DMS53 treated with DMSO at 0.1 percent for 48 hours (cell line): Measurements from ENCODE around the gene CCER1.

Experiments
- DNase-seq: peaks from one replicate; lab custom pipeline; 2025; ENCODE audit not compliant: unreplicated experiment; lab: John Stamatoyannopoulos, UW

Gene CCER1

DNA sequence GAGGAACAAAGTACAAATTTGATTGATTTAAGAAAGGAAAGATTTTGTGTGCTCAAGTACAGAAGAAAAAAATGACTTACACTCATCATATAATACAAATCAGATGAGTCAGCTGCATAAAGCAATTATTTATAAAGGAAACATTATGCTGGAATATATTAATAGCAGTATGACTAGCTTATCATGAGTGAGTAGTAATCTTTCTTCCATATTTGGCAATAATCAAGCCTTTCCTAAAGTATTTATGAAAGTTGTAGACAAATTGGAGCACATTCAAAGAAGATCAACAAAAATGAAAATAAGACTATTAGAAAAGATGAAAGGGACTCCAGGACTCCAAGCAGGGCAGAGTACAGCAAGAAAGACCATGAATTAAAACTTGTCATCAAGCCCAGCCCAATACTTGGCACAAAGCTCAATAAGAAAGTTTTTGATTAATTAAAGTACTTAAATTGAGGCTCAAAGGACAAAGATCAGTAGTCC is 32.8 kb downstream of the CCER1 start:
- DNase-seq: no peak

DNA sequence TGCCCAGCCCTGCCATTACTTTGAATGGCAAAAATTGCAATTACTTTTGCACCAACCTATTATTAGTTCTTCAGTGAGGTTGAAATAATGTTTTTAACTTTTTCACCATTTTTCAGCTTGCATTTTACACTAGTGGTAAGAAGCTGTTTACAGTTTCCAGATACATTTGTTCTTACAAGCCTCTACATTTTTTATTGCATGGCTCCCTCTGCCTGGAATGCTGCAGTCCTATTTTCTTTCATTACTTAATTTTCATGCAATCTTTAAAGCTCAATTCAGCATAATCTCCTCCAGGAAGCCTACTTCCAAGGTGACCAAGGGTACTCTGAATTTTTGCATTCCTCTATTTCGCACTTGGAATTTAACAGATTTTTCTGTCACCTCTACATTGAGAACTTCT is 33.4 kb downstream of the CCER1 start:
- DNase-seq: no peak

DNA sequence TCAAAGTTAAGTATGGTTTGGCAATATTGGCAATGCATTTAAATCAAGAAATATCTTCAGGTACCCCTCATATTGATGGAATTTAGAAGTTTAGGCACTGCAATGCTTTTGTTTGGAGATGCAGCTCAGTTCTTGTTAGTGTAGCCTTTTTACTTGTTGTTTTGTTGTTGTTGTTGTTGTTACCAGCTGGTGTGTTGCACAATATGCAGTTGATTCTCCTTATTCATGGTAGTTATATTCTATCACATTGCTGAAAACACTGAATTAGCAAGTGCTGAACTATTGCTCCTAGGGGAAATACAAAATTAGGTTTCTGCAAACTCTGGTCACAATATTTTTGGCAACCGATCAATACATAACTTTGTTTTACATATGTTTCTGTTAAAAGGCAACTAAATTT is 34.8 kb downstream of the CCER1 start:
- DNase-seq: no peak

DNA sequence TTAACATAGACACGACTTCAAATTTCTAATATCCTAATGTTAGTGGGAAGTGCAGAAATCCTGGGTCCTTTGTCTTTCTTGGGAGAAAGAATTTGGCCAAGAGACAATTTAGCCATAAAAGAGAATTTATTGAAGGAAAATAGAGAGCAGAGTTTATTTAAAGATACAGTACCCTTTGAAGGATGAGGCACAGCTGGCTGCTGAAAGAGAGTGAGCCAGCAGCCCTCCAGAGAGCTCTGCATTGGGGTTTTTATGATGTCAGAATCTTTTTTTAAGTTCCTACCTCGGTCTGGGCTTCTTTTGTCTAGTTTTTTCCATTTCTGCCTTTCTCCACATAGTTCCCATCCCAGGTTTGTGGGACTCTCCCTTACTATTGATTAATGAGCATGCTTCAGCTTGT is 37.5 kb downstream of the CCER1 start:
- DNase-seq: no peak

DNA sequence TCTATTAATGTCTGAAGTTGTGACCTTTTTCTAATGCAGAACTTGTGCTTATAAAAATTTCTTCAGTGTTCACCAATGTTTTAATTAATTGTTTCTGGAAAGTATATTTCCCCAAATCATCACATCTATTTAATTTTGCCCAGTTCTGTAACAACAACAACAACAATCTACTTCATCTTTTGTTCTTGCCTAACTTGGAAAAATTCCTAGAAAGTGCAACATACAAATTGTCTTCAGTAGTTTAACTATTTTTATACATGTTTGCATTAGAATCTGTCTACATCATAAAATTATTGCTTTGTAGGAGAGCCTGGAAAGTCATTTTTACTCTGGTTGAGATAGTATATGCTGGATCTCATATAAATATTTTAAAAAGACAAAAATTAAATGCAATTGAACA is 38.5 kb downstream of the CCER1 start:
- DNase-seq: no peak

DNA sequence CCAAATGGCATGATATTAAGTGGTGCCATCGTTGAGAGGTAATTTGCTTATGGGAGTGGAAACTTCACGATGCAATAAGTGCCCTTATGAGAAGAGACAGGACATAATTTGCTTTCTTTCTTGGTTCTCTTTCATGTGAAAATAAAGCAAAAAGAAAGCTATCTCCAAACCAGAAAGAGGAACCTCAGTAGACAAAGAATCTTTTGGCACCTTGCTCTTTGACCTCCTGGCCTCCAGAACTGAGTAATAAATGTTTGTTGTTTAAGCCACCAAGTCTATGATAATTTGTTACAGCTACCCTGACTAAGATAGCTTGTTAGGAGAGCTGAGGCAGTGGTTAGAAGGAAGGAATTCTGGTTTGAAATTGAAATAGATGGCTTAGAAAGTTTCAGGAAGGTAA is 39.6 kb downstream of the CCER1 start:
- no peak for DNase-seq

DNA sequence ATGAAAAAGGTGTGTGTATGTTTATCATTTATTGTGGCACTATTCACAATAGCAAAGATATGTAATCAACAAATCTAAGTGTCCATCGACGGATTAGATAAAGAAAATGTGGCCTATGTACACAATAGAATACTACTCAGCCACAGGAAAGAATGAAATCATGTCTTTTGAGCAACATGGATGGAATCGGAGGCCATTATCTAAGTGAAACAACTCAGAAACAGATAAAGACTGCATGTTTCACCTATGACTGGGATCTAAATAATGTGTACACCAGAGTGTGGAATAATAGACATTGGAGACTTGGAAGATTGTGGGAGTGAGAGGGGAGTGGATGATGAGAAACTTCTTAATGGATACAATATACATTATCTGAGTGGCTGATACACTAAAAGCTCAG is 44.0 kb downstream of the CCER1 start:
- DNase-seq: no peak

DNA sequence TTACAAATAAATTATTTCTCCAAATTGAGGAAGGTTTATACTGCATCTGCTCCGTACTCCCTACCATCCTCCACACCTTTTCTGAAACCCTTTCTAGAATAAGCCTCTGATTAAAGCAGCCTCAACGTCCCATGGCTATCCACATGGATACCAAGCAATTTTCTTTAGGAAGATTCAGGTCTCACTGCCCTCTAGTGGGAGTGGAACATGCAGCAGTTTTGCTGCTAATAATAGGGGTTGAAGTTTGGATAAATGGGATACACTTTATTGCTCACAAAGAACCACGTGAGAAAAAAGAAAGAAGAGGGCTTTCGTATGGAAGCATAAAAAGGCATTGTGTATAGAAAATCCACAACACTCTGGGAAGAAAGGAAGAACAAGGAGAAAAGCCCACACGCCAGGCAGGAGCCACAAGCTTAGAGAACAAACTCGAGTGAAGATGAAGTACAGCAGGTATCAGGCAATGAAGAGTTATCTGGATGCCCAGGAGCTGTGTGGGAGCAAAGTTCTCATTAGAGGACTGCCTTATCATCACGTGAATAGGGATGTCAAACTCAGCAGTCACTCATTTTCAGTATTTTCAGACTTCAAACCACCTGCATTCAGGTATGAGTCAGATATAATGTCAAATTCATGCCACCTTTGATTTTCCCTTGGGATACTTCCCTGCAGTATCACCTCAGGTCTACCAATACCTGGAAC is 45.8 kb downstream of the CCER1 start:
- peak; percentile 74 for DNase-seq

DNA sequence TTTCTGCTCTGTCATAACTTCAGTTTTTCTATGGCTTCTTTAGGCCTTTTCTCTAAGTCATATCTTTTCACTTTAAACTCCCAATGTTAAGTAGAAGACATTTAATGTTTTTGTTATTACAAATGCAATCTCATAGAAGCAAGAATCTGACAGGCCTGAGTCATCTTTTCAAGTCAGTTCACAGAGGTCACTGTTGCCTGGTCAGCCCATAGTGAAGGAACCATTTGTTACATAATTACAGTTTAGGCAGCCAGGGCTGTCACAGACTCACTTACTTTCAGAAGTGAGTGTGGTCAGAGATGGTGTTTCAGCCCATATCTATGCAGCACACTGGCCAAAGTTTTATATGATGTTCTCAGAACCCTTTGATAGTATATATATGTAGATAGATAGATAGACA is 46.5 kb downstream of the CCER1 start:
- no peak for DNase-seq

DNA sequence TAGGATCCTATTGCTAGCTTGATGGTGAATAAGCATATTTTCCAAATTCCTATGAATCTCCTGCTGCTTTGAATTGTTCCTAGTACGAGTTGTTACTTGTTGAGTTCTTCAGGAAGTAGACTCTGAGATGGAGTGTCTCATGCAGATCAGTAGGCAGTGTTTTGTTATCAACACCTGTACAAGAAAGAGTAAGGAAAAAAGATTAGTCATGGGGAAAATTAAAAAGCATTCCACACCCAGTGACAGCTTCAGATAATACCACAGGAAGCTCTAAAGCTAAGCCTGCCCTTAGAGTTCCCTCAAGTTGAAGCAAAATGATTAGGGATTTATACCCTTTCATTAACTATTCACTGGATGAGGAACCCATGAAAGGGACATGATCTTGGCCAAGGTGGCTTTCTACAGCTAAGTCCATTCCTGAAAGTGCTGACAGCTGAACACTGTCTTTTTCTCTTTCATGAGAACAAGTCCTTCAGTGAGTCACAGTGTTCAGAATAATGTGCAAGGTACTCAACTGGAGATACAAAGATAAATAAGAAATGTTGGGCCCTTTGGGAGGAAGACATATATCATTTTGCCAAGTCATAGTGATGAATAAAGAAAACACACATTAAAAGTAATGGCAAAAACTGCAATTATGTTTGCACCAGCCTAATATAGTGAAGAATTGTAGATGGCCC is 49.1 kb downstream of the CCER1 start:
- no peak for DNase-seq

DNA sequence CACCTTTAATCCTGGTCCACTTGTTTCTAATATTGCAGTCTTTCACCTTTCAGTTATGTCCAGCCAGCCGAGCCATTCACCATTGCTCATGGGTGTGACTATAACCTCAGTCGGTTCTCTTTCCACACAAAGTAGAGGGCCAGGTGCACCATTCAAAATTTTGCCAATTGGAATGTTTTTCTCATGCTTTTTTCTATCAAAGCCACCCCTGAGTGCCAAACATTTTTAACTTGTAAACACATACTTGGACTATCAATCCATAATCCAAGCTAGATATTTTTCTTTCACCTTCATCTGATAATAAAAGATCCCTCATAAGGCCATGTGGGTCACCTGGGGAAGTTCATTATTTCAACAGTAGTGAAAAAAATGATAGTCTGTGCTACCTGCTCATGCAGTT is 52.4 kb downstream of the CCER1 start:
- no peak for DNase-seq
